MCF 10A (cell line): Measurements from ENCODE around the gene C8G. TPM values are rescaled to one million over a fixed set of nuclear protein-coding genes. Genes with fewer than 3 reads are reported as not detected.

Source experiments
- BruUV-seq: library from RNA; stranded (reverse); fragments of 400-500 nt; replicated peaks from 2 replicates; lab custom pipeline; 2021; lab: Mats Ljungman, UMichigan
- CTCF ChIA-PET: fragments of 300-600 bp; sonication (Branson Sonifier 250); formaldehyde crosslinking; extraction: SDS; loops from one replicate; lab custom pipeline; 2021; ENCODE audit warnings: antibody characterized with exemption, inconsistent platforms; lab: Yijun Ruan, JAX
- POLR2A ChIA-PET: fragments of 300-600, 350-650 bp; sonication (Branson Sonifier 250); formaldehyde crosslinking; extraction: SDS; loops from one replicate; lab custom pipeline; 2020; ENCODE audit warnings: antibody characterized with exemption, inconsistent platforms; lab: Yijun Ruan, JAX
- DNase-seq: peaks from one replicate; pipeline ENCODE4 v3.0.0-alpha.2; 2018; ENCODE audit not compliant: unreplicated experiment
- H3K27ac Mint-ChIP-seq: one replicate; pipeline ENCODE4 v1.8.0; 2022; ENCODE audit warnings: mild to moderate bottlenecking, low read depth, mixed read lengths; ENCODE audit not compliant: unreplicated experiment
- H3K27me3 Mint-ChIP-seq: one replicate; pipeline ENCODE4 v1.8.0; 2022; ENCODE audit warnings: mixed read lengths; ENCODE audit not compliant: insufficient read depth, unreplicated experiment
- H3K36me3 Mint-ChIP-seq: one replicate; pipeline ENCODE4 v1.8.0; 2022; ENCODE audit warnings: mild to moderate bottlenecking, moderate library complexity, mixed read lengths; ENCODE audit not compliant: insufficient read depth, unreplicated experiment
- H3K4me1 Mint-ChIP-seq: one replicate; pipeline ENCODE4 v1.8.0; 2022; ENCODE audit warnings: mixed read lengths; ENCODE audit not compliant: insufficient read depth, unreplicated experiment
- H3K4me3 Mint-ChIP-seq: one replicate; pipeline ENCODE4 v1.8.0; 2022; ENCODE audit warnings: mild to moderate bottlenecking, moderate library complexity, mixed read lengths; ENCODE audit not compliant: unreplicated experiment
- H3K9me3 Mint-ChIP-seq: one replicate; pipeline ENCODE4 v1.8.0; 2022; ENCODE audit warnings: mixed read lengths; ENCODE audit not compliant: unreplicated experiment
- intact Hi-C: fragments of 100-400 bp; cut with micrococcal nuclease; formaldehyde crosslinking; loops from 2 replicates; pipeline ENCODE4 v1.14.1; 2022
- total RNA-seq: library from RNA; stranded (reverse); gene quantifications from 2 replicates; pipeline ENCODE4 v1.2.3, GENCODE V29; 2022
- TF ChIP-seq, protein P1 (sequence below): fragments of 200-600 bp; IDR thresholded peaks from one replicate; pipeline ENCODE4 v1.8.0; 2022; ENCODE audit warnings: antibody characterized with exemption, mild to moderate bottlenecking; ENCODE audit not compliant: unreplicated experiment

C8G gene
- total RNA-seq, 1 experiment from 2014 or later, result 1.0 TPM

DNA sequence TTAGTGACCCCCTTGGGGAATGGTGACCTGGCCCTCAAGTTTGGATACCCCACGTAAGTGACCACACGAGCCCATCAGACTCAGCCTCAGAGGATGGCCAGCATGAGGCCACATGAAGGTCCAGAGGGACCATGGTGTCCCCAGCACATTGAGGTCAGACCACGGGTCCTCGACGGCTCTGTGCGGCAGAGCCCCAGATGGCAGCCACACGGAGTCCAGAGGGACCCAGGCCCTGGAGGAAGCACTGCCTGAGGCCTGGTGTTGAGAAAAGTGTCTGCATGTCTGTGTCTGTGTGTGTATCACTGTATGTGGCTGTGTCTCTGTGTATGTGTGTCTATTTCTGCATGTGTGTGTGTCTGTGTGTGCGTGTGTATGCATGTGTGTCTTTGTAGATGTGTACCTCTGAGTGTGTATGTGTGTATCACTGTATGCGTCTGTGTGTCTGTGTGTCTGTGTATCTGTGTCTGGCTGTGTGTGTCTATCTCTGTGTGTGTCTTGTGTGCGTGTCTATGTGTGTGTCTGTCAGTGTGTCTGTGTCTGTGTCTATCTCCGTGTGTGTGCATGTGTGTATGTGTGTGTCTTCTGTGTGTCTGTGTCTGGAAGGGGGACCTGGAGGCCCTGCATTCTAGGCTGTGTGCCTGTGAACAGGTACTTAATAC lies 38.7 kb downstream of the C8G start:
- no peaks in the 10 kb centered on the region for H3K27me3 Mint-ChIP-seq
- POLR2A ChIA-PET, result no interaction called here
- no peaks in the 10 kb centered on the region for H3K36me3 Mint-ChIP-seq

DNA sequence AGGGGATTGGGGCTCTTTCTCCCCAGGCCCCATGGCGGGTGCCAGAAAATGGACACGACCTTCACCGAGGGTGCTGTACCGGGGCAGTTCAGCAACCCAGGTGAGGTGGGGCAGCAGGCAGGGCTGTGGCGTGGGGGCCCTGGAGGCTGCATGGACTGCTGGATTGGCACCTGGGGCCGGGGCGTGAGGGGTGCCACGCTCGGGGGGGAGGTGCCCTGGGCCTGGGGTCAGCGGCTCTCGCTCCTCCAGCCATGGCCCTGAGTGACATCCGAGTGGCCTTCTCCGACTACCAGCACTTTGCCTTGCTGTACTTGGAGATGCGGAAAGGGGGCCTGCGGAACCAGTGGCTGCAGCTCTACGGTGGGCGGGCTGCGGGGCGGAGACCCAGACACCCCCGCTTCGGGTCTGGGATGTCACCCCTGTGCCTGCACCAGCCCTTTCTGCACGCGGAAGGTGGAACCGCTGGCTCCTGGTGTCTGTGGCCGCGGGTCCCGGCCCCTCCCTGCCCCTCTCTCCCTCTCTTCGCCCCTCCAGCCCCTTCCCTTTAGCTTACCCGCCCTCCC lies 39.5 kb downstream of the C8G start:
- Mint-ChIP-seq H3K36me3 (no peaks in the 10 kb centered on the region), H3K4me1 (no peaks in the 10 kb centered on the region), H3K9me3 (no peaks in the 10 kb centered on the region), H3K4me3 (no peak overlapping the region), H3K27ac (no peak overlapping the region), H3K27me3 (no peaks in the 10 kb centered on the region)
- intact Hi-C loops, result no loop called here
- CTCF ChIA-PET, result interaction anchor here (0.9 kb wide), 1 partner anchor 44 kb away, joined by 4 read pairs; no protein-coding TSS in a partner anchor
- no TSS peak for BruUV-seq
- POLR2A ChIA-PET, result no interaction called here
- TF ChIP-seq, protein P1, sequence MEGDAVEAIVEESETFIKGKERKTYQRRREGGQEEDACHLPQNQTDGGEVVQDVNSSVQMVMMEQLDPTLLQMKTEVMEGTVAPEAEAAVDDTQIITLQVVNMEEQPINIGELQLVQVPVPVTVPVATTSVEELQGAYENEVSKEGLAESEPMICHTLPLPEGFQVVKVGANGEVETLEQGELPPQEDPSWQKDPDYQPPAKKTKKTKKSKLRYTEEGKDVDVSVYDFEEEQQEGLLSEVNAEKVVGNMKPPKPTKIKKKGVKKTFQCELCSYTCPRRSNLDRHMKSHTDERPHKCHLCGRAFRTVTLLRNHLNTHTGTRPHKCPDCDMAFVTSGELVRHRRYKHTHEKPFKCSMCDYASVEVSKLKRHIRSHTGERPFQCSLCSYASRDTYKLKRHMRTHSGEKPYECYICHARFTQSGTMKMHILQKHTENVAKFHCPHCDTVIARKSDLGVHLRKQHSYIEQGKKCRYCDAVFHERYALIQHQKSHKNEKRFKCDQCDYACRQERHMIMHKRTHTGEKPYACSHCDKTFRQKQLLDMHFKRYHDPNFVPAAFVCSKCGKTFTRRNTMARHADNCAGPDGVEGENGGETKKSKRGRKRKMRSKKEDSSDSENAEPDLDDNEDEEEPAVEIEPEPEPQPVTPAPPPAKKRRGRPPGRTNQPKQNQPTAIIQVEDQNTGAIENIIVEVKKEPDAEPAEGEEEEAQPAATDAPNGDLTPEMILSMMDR, result no peak
- no peak for DNase-seq

More for the DNA sequence above, 38.7 kb downstream of the C8G start:
- TF ChIP-seq, protein P1, result no peak
- BruUV-seq, result no TSS peak
- H3K4me1 Mint-ChIP-seq, result no peaks in the 10 kb centered on the region
- no peaks in the 10 kb centered on the region for H3K9me3 Mint-ChIP-seq
- DNase-seq, result no peak
- H3K27ac Mint-ChIP-seq, result no peak overlapping the region
- no peak overlapping the region for H3K4me3 Mint-ChIP-seq
- CTCF ChIA-PET, result no interaction called here
- intact Hi-C loops, result no loop called here

DNA sequence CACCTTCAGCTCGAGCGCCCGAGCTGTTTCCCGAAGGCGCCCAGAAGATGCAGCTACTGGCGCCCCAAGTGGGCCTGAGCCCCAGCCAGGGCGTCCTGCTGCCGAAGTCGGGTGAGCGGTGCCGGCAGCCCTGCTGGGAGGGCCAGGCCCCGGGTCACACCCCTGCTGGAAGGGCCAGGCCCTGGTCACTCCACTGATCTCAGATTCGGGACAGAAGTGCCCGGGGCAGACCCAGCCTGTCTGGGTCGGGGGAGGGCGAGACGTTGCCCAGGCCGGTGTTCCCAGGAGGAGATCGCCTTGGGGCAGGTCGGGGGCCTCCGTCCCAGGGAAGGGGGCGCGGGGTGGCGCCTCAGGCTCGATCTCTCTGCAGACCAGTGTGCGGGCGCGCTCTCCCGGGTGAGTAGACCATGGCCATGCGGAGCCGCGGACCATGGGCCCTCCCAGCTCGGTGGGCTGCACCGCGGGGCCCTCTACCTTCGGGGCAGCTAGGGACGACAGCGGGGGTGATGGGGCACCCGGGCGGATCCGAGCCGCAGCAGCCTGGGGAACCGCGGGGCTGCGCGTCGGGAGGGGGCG lies 40.1 kb downstream of the C8G start:
- Mint-ChIP-seq H3K4me3 (no peak overlapping the region), H3K9me3 (no peaks in the 10 kb centered on the region), H3K36me3 (no peaks in the 10 kb centered on the region), H3K27me3 (no peaks in the 10 kb centered on the region), H3K27ac (no peak overlapping the region), H3K4me1 (no peaks in the 10 kb centered on the region)
- TF ChIP-seq, protein P1, result no peak
- DNase-seq, result no peak
- BruUV-seq, result no TSS peak
- intact Hi-C loops, result no loop called here
- ChIA-PET CTCF (interaction anchor here (0.9 kb wide), 1 partner anchor 44 kb away, joined by 4 read pairs; no protein-coding TSS in a partner anchor), POLR2A (no interaction called here)

DNA sequence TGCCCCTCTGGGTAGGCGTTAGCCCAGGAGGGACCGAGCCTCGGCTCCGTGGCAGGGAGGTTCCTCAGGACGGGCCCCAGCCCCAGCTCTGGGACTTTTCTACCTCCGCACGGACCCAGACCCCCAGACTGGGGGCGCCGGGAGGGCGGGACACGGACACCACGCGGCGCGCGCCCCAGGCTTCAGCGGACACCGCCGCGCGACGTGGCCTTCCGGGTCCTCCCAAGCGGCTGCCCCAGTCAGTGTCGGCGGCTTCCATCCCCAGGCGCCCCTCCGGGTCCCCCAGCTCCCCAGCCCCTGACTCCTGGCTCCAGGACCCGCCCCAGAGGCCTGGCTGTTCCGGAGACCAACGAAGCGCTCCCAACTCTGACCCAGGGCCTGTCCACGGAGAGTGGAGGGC lies 40.8 kb downstream of the C8G start:
- TF ChIP-seq, protein P1, result no peak
- no peak for DNase-seq
- no TSS peak for BruUV-seq
- Mint-ChIP-seq H3K27ac (no peak overlapping the region), H3K27me3 (no peaks in the 10 kb centered on the region), H3K36me3 (no peaks in the 10 kb centered on the region), H3K4me1 (no peaks in the 10 kb centered on the region), H3K4me3 (no peak overlapping the region), H3K9me3 (no peaks in the 10 kb centered on the region)
- ChIA-PET CTCF (interaction anchor here (0.9 kb wide), 1 partner anchor 43 kb away, joined by 4 read pairs; no protein-coding TSS in a partner anchor), POLR2A (no interaction called here)
- intact Hi-C loops, result no loop called here
